ENCODE data around the gene DDR2.
"Not testable (repeated sequence)": the region's sequence is repeated elsewhere in the genome, so short reads cannot be mapped to it uniquely, and the experiment has no call there.

DDR2 gene

DNA sequence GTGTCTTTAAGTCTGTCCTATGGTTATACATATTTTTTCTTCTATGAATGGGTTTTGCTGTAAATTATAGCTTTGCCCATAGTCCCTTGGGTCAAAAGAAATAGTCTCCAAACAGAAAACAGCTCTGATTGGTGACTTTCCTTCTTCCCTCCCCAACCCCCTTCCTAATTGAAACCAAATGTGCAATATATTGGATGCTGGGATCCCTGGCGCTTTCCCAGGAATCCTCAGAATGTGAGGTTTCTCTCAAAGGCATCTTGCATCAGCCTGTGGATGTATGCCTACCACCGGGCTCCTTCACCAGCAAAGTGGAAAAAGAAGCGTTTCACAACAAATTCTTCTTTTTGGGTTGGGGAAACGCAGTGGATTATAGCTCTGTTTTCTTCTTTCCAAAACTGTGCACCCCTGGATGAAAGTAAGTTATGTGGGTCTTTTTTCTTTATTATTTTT is at the start of gene DDR2:
Gene DDR2 (plus strand): TSS at position 248 of the 450 bp plus-strand sequence. CDS start 86,600 bp downstream, outside the sequence.
- TF ChIP-seq, protein P1, sequence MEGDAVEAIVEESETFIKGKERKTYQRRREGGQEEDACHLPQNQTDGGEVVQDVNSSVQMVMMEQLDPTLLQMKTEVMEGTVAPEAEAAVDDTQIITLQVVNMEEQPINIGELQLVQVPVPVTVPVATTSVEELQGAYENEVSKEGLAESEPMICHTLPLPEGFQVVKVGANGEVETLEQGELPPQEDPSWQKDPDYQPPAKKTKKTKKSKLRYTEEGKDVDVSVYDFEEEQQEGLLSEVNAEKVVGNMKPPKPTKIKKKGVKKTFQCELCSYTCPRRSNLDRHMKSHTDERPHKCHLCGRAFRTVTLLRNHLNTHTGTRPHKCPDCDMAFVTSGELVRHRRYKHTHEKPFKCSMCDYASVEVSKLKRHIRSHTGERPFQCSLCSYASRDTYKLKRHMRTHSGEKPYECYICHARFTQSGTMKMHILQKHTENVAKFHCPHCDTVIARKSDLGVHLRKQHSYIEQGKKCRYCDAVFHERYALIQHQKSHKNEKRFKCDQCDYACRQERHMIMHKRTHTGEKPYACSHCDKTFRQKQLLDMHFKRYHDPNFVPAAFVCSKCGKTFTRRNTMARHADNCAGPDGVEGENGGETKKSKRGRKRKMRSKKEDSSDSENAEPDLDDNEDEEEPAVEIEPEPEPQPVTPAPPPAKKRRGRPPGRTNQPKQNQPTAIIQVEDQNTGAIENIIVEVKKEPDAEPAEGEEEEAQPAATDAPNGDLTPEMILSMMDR (IDR thresholded peaks at IDR 0.05; ENCODE audit: extremely low read depth, missing control alignments): no peak
- DNase-seq (ENCODE audit: low spot score): no peak

DNA sequence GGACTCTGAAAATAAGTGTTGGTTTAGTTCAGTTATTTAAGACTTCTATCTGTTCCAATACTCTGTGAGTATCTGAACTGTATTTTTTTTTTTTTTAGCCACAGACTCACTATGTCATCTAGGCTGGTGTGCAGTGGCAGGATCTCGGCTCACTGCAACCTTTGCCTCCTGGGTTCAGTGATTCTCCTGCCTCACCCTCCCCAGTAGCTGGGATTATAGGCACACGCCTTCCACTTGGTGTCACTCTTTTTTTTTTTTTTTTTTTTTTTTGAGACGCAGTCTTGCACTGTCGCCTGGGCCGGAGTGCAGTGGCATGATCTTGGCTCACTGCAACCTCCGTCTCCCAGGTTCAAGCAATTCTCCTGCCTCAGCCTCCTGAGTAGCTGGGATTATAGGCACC is 49.4 kb upstream of the DDR2 start:
- DNase-seq (ENCODE audit: low spot score): not testable (repeated sequence)

DNA sequence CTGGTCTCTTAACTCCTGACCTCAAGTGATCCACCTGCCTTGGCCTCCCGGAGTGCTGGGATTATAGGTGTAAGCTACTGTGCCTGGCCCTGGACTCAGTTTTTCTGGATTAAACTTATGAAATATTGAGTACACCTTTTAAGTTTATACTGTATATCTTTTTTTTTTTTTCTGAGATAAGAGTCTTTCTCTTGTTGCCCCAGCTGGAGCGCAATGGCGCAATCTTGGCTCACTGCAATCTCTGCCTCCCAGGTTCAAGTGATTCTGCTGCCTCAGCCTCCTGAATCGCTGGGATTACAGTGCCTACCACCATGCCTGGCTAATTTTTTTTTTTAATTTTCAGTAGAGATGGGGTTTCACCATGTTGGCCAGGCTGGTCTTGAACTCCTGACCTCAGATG is 47.2 kb upstream of the DDR2 start:
- DNase-seq (ENCODE audit: low spot score): not testable (repeated sequence)

DNA sequence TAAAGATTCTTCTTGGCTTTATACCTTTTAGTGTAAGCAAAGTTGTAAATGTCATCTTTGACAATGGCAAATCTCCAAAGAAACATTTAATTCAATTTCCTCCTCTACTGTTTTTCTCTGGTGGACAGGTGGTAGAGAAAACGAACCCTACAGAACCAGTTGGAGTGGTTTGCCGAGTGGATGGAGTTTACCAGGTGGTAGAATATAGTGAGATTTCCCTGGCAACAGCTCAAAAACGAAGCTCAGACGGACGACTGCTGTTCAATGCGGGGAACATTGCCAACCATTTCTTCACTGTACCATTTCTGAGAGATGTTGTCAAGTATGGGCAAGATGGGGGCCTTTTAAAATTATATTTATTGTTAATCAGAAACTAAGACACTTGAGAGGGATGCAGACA is 44.9 kb upstream of the DDR2 start:
- no peak for DNase-seq (ENCODE audit: low spot score)

DNA sequence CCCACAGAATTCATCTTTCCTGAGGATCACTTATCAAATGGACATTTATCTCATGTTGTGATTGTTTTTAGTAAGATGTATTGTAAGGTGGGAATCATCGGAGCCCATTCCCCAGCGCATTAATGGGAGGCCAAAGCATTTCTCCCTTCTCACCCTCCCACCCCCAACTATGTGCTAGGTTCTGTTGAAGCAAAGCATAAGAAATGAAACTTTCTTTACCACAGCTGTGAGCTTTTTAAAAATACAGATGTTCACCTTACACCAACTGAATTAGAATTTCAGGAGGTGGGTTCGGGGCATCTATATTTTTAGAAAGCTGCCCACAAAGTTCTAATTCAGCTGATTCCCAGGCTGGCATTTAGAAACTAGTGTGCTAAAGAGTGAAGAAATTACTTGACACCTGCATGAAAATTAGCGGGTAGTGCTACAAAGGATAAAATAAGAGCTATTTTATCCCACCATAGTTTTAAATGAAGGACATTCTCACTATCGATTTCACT is 44.5 kb upstream of the DDR2 start:
- TF ChIP-seq, protein P1 (IDR thresholded peaks at IDR 0.05; ENCODE audit: extremely low read depth, missing control alignments): no peak
- no peak for DNase-seq (ENCODE audit: low spot score)

More for the DNA sequence above, 44.9 kb upstream of the DDR2 start:
- TF ChIP-seq, protein P1 (IDR thresholded peaks at IDR 0.05; ENCODE audit: extremely low read depth, missing control alignments): no peak

DNA sequence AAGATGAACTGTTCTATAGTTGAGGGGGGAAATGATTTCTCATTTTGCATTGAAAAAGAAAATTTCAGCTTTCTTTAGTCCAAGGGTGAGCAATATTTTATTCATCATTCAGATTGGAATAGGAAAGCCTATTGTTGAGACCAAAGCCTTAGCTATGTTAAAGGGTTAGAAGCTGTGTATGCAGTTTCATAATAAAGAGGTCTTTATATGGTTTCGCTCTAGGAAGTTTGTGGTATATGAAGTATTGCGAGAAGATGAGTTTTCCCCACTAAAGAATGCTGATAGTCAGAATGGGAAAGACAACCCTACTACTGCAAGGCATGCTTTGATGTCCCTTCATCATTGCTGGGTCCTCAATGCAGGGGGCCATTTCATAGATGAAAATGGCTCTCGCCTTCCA is 42.2 kb upstream of the DDR2 start:
- TF ChIP-seq, protein P1 (IDR thresholded peaks at IDR 0.05; ENCODE audit: extremely low read depth, missing control alignments): no peak
- no peak for DNase-seq (ENCODE audit: low spot score)

DNA sequence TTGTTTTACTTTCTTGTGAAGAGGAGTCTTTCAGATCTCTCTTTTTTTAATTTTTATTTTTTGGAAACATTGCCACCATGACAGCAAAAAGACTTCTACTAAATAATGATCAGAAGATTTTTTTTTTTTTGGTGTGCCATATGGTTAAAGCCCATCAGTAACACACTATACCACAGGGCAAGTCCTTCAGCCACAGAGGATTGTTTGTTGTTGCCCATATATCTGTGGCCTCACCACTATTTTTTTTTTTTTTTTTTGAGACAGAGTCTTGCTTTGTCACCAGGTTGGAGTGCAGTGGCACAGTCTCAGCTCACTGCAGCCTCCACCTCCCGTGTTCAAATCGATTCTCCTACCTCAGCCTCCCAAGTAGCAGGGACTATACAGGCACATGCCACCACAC is 41.6 kb upstream of the DDR2 start:
- TF ChIP-seq, protein P1 (IDR thresholded peaks at IDR 0.05; ENCODE audit: extremely low read depth, missing control alignments): no peak
- DNase-seq (ENCODE audit: low spot score): no peak

DNA sequence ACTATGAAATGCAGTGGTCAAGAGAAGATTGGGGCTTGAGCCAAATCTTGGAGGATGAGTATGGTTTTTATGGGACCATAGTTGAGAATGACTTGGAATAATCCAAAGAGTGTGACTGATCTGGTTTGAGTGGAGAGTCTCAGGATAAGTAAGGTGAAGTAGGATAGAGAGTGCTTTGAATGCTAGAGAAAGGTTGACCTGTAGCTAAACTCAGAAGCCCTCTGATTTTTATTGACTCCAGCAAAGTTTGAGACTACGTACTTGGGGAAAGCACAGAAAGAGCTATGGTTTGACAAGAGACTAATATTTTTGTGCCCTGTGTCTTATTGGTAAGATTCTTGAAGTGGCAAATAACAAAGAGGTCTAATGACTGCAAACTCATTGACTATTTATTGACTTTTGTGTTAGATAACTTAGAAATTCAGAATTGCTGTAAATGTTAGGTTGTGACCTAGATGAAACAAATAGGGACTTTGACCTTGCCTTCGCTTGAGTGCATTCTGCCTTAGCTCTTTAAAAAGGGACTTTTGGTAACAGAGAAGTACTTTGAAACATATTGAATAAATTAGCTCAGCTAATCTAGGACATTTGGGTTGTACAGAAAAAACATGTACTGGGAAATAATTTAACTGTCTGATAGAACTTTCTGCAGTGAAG is 35.6 kb upstream of the DDR2 start:
- TF ChIP-seq, protein P1 (IDR thresholded peaks at IDR 0.05; ENCODE audit: extremely low read depth, missing control alignments): no peak
- no peak for DNase-seq (ENCODE audit: low spot score)
